ENCODE results near the gene SPG11. TPM values are rescaled to one million over a fixed set of nuclear protein-coding genes. Genes with fewer than 3 reads are reported as not detected.

The SPG11 gene
- total and polyA plus RNA-seq, 4 donors: 17.3 to 65.3 (median 31.3) TPM

- 38% methylated on average over 1 of the region's 1 CpG for WGBS
- H3K9ac ChIP-seq (ENCODE audit: low read depth in 1 of 2, low read length in 2 of 2): no peak overlapping the region
- no peak overlapping the region for H3K27ac ChIP-seq (ENCODE audit: low read depth in 1 of 2, low read length in 2 of 2)
- no peak for TF ChIP-seq ATF3 (IDR thresholded peaks at IDR 0.05)
- H3K27me3 ChIP-seq (ENCODE audit: control insufficient read depth in 4 of 4, insufficient read depth in 4 of 4, low read length in 3 of 4): no peaks in the 10 kb centered on the region
- no peaks in the 10 kb centered on the region for H3K9me3 ChIP-seq (ENCODE audit: control insufficient read depth in 4 of 4, low read length in 3 of 4)
- H3K4me3 ChIP-seq (ENCODE audit: low read depth in 1 of 3, low read length in 3 of 3): no peak overlapping the region
- H3K4me1 ChIP-seq (ENCODE audit: control insufficient read depth in 4 of 4, insufficient read depth in 4 of 4, low read length in 3 of 4): no peaks in the 10 kb centered on the region
- DNase-seq (ENCODE audit: low spot score): no peak
- peaks cover 15 to 74% (median 52%) of the 10 kb centered on the region in 4 donors for H3K36me3 ChIP-seq (ENCODE audit: control insufficient read depth in 4 of 4, insufficient read depth in 3 of 4, low read depth in 1 of 4, low read length in 3 of 4)
These were observed 68.2 kb downstream of the SPG11 start for GRCh38 chr15:44595246-44595645.

- H3K27me3 ChIP-seq (ENCODE audit: control insufficient read depth in 4 of 4, insufficient read depth in 4 of 4, low read length in 3 of 4): no peaks in the 10 kb centered on the region
- TF ChIP-seq CTCF (IDR thresholded peaks at IDR 0.05; ENCODE audit: low read depth, low read length, missing input control) (peak; percentile 13), YY1 (IDR thresholded peaks at IDR 0.05) (no peak), NR2F2 (IDR thresholded peaks at IDR 0.05) (no peak), RAD21 (IDR thresholded peaks at IDR 0.05) (peak in 1 of 2 donors; percentile 51)
- WGBS: 91% methylated on average over 7 of the region's 7 CpGs
These were observed 70.3 kb downstream of the SPG11 start for GRCh38 chr15:44593042-44593736.

GRCh38 chr15:44591326-44591725 is 72.1 kb downstream of the SPG11 start:
- peaks cover 19 to 78% (median 65%) of the 10 kb centered on the region in 4 donors for H3K36me3 ChIP-seq (ENCODE audit: control insufficient read depth in 4 of 4, insufficient read depth in 3 of 4, low read depth in 1 of 4, low read length in 3 of 4)
- peaks cover 0 to 4% (median 0%) of the 10 kb centered on the region in 4 donors for H3K9me3 ChIP-seq (ENCODE audit: control insufficient read depth in 4 of 4, low read length in 3 of 4)
- H3K27me3 ChIP-seq (ENCODE audit: control insufficient read depth in 4 of 4, insufficient read depth in 4 of 4, low read length in 3 of 4): no peaks in the 10 kb centered on the region
- no peak overlapping the region for H3K4me3 ChIP-seq (ENCODE audit: low read depth in 1 of 3, low read length in 3 of 3)
- H3K27ac ChIP-seq (ENCODE audit: low read depth in 1 of 2, low read length in 2 of 2): no peak overlapping the region
- no peak for TF ChIP-seq HNF4A (conservative IDR thresholded peaks at IDR 0.05)
- no peaks in the 10 kb centered on the region for H3K4me1 ChIP-seq (ENCODE audit: control insufficient read depth in 4 of 4, insufficient read depth in 4 of 4, low read length in 3 of 4)
- DNase-seq (ENCODE audit: low spot score): no peak
- no peak overlapping the region for H3K9ac ChIP-seq (ENCODE audit: low read depth in 1 of 2, low read length in 2 of 2)
- WGBS: 95% methylated on average over 1 of the region's 1 CpG

More at GRCh38 chr15:44593042-44593736, 70.3 kb downstream of the SPG11 start:
- H3K4me1 ChIP-seq (ENCODE audit: control insufficient read depth in 4 of 4, insufficient read depth in 4 of 4, low read length in 3 of 4): no peaks in the 10 kb centered on the region
- no peak for DNase-seq (ENCODE audit: low spot score)
- no peak overlapping the region for H3K4me3 ChIP-seq (ENCODE audit: low read depth in 1 of 3, low read length in 3 of 3)
- peaks cover 0 to 4% (median 0%) of the 10 kb centered on the region in 4 donors for H3K9me3 ChIP-seq (ENCODE audit: control insufficient read depth in 4 of 4, low read length in 3 of 4)
- no peak overlapping the region for H3K9ac ChIP-seq (ENCODE audit: low read depth in 1 of 2, low read length in 2 of 2)
- peaks cover 19 to 79% (median 63%) of the 10 kb centered on the region in 4 donors for H3K36me3 ChIP-seq (ENCODE audit: control insufficient read depth in 4 of 4, insufficient read depth in 3 of 4, low read depth in 1 of 4, low read length in 3 of 4)
- no peak overlapping the region for H3K27ac ChIP-seq (ENCODE audit: low read depth in 1 of 2, low read length in 2 of 2)

GRCh38 chr15:44588541-44588940 is 74.9 kb downstream of the SPG11 start:
- no peak for TF ChIP-seq HNF4G (IDR thresholded peaks at IDR 0.05)
- no peak for TF ChIP-seq EGR1 (IDR thresholded peaks at IDR 0.05; ENCODE audit: low read depth in 2 of 2)
- TF ChIP-seq RAD21 (IDR thresholded peaks at IDR 0.05): no peak
- no peak for TF ChIP-seq FOXA2 (IDR thresholded peaks at IDR 0.05)
- no peak for TF ChIP-seq REST (IDR thresholded peaks at IDR 0.05)
- no peak for TF ChIP-seq JUND (IDR thresholded peaks at IDR 0.05)
- TF ChIP-seq SP1 (IDR thresholded peaks at IDR 0.05): no peak
- no peak for TF ChIP-seq ZBTB33 (IDR thresholded peaks at IDR 0.05)
- H3K27ac ChIP-seq (ENCODE audit: low read depth in 1 of 2, low read length in 2 of 2): no peak overlapping the region
- no peaks in the 10 kb centered on the region for H3K27me3 ChIP-seq (ENCODE audit: control insufficient read depth in 4 of 4, insufficient read depth in 4 of 4, low read length in 3 of 4)
- H3K4me3 ChIP-seq (ENCODE audit: low read depth in 1 of 3, low read length in 3 of 3): no peak overlapping the region
- no peak for DNase-seq (ENCODE audit: low spot score)
- no peak overlapping the region for H3K9ac ChIP-seq (ENCODE audit: low read depth in 1 of 2, low read length in 2 of 2)
- H3K4me1 ChIP-seq (ENCODE audit: control insufficient read depth in 4 of 4, insufficient read depth in 4 of 4, low read length in 3 of 4): no peaks in the 10 kb centered on the region
- 59% methylated on average over 5 of the region's 5 CpGs for WGBS
- peaks cover 0 to 4% (median 0%) of the 10 kb centered on the region in 4 donors for H3K9me3 ChIP-seq (ENCODE audit: control insufficient read depth in 4 of 4, low read length in 3 of 4)
- H3K36me3 ChIP-seq (ENCODE audit: control insufficient read depth in 4 of 4, insufficient read depth in 3 of 4, low read depth in 1 of 4, low read length in 3 of 4): peaks cover 15 to 81% (median 76%) of the 10 kb centered on the region in 4 donors
